KOPT-K1 (cell line): ENCODE data around the gene OTUD5.
A peak's percentile ranks its signal among the peaks of the same experiment; 100 is the strongest.
"Not testable (repeated sequence)": the region's sequence is repeated elsewhere in the genome, so short reads cannot be mapped to it uniquely, and the experiment has no call there.

Experiments used
- H3K27ac ChIP-seq: fragments of 200-600 bp; sonication (generic); 2 replicates; pipeline ENCODE4 v1.5.1; 2016; ENCODE audit warnings: antibody characterized with exemption, mild to moderate bottlenecking, low read depth, low read length; ENCODE audit not compliant: poor library complexity, severe bottlenecking
- H3K36me3 ChIP-seq: fragments of 200-600 bp; sonication (generic); 2 replicates; pipeline ENCODE4 v1.5.1; 2017; ENCODE audit warnings: antibody characterized with exemption, mild to moderate bottlenecking, low read length, moderate library complexity; ENCODE audit not compliant: insufficient read depth
- H3K9me3 ChIP-seq: fragments of 200-600 bp; sonication (generic); 2 replicates; pipeline ENCODE4 v1.5.1; 2017; ENCODE audit warnings: antibody characterized with exemption, low read length, mild to moderate bottlenecking; ENCODE audit not compliant: insufficient read depth, poor library complexity, severe bottlenecking

The OTUD5 gene

GRCh38 chrX:48897157-48897624 lies 60.2 kb downstream of the OTUD5 start:
- Histone ChIP-seq H3K9me3 (no peaks in the 10 kb centered on the region), H3K27ac (peak overlapping the region; percentile 93), H3K36me3 (peaks cover 44% of the 10 kb centered on the region)

DNA sequence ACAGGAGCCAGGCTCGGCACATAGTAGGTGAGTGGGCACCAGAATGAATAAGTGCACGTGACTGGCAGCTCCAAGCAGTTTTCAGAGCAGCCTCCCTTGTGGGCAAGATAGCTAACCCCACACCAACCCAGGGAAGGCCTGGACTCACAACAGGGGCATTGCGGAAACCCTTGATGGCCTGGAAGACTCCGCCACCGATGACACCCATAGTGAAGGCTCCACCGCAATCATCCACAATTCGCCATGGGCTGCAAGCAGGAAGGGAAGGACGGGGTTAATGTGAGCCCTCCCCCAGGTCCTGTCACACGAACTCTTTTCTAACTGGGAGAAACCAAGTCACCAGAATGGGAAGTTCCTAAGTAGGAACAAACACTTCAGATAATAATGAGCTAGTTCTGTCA lies 60.8 kb downstream of the OTUD5 start:
- Histone ChIP-seq H3K9me3 (no peaks in the 10 kb centered on the region), H3K27ac (peak overlapping the region; percentile 93), H3K36me3 (peaks cover 38% of the 10 kb centered on the region)

DNA sequence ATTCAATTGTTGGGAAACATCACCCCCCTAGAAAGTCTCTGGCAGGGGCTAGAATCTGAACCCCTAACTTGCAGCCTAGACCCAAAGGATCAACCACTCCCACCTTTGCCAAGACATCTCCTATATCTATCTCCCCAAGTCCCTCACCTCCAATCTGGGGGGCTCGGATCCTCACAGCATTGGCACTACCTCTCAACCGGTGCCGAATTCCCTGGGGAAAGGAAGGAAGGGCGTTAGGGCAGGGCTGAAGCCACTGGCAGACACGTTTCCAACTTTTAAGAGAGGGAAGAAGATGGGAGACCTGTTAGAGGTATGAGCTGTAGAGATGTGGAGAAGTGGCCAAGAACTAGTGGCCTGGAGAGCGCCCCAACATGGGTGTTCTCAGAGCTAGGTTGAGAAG lies 62.5 kb downstream of the OTUD5 start:
- Histone ChIP-seq H3K27ac (no peak overlapping the region), H3K36me3 (peaks cover 27% of the 10 kb centered on the region), H3K9me3 (no peaks in the 10 kb centered on the region)

GRCh38 chrX:48893556-48894348 lies 63.7 kb downstream of the OTUD5 start:
- Histone ChIP-seq H3K36me3 (peaks cover 19% of the 10 kb centered on the region), H3K27ac (no peak overlapping the region), H3K9me3 (no peaks in the 10 kb centered on the region)

- Histone ChIP-seq H3K36me3 (peaks cover 19% of the 10 kb centered on the region), H3K27ac (no peak overlapping the region), H3K9me3 (no peaks in the 10 kb centered on the region)
Measured at GRCh38 chrX:48892896-48893295, 64.5 kb downstream of the OTUD5 start.

DNA sequence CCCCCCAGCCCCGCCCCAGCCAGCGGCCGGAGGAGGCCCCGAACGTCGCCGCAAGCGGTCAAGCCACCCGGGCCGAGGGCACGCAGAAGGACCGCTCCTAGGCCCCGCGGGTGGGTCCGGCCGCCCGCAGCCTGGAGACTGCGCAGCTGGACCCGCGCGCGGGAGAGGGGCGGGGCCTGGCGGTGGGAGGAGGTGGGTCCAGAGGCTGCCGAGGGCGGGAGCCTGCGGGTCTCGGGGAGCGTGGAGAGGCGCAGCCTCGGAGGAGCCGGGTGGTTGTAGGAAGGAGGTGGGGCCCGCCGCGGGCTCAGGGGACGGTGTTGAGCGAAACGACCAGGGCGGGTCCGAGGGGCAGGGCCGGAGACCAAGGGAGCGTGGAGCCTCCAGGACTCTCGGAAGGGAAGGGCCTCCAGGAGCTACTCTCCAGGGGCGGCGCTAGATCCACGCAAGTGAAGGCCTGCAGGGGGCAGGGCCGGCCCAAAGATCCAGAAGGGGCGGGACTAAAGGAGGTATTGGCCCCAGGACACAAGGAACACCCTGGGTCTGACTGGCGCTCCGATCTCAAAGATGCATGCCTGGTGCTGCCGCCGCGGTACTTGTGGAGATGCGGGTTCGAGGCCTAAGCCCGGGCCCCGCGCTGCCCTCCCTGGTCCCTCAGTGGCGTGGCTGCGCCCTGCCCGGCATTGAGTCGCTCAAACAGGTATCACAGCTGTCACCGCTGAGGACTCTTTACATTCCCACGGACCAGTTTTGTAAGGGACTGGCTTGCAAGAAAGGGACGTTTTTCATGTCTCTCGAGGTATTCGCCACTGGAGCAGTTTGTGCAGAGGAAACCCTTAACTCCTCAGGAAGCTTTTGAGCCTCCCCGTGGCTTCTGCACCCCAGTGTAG lies 65.8 kb downstream of the OTUD5 start:
- Histone ChIP-seq H3K36me3 (peaks cover 19% of the 10 kb centered on the region), H3K9me3 (no peaks in the 10 kb centered on the region), H3K27ac (no peak overlapping the region)

DNA sequence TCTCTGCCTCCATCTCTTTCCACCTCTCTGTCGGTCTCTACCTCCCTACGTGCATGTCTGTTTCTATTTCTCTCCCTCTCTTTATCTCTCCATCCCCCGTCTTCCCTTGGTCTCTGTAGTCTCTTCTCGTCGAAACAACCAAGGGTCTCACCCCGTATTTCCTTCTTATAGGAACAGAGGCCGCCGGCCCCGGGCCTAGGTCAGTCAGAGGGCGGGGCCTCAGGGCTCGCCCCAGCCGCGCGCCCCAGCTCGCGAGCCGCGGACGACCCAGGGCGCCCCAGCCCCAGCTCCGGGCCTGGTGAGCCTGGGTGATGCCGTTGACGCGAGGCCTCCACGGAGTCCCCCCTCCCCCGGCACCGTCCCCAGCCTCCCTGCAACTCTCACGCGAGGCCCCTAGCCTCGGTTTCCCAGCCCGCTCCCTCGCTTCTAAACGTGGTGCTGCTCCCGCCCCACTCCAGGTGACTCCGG lies 66.4 kb downstream of the OTUD5 start:
- H3K27ac ChIP-seq: no peak overlapping the region

GRCh38 chrX:48890296-48890925 lies 67.0 kb downstream of the OTUD5 start:
- Histone ChIP-seq H3K9me3 (no peaks in the 10 kb centered on the region), H3K27ac (no peak overlapping the region), H3K36me3 (peaks cover 19% of the 10 kb centered on the region)

More for the DNA sequence above, 66.4 kb downstream of the OTUD5 start:
- Histone ChIP-seq H3K36me3 (peaks cover 19% of the 10 kb centered on the region), H3K9me3 (no peaks in the 10 kb centered on the region)

- H3K9me3 ChIP-seq, H3K27ac ChIP-seq, H3K36me3 ChIP-seq: not testable (repeated sequence)
Measured at GRCh38 chrX:48886586-48886985, 70.8 kb downstream of the OTUD5 start.

- H3K36me3 ChIP-seq: no peaks in the 10 kb centered on the region
- no peaks in the 10 kb centered on the region for H3K9me3 ChIP-seq
- no peak overlapping the region for H3K27ac ChIP-seq
Measured at GRCh38 chrX:48883729-48884128, 73.7 kb downstream of the OTUD5 start.

GRCh38 chrX:48876944-48877343 lies 80.5 kb downstream of the OTUD5 start:
- not testable (repeated sequence) for H3K36me3 ChIP-seq, H3K9me3 ChIP-seq

More at GRCh38 chrX:48876944-48877343, 80.5 kb downstream of the OTUD5 start:
- not testable (repeated sequence) for H3K27ac ChIP-seq
